ACC112 (cell line): ENCODE data around the gene ABHD14A.

Experiments used
- H2AFZ ChIP-seq: fragments of 200-600 bp; sonication (generic); one replicate; pipeline ENCODE4 v1.6.0; 2017; ENCODE audit warnings: antibody characterized with exemption, low read length; ENCODE audit not compliant: unreplicated experiment
- H3K27ac ChIP-seq: fragments of 200-600 bp; sonication (generic); 2 replicates; pipeline ENCODE4 v1.5.1; 2014; ENCODE audit warnings: low read depth, mild to moderate bottlenecking, antibody characterized with exemption, low read length, moderate library complexity
- H3K27me3 ChIP-seq: fragments of 200-600 bp; sonication (generic); 2 replicates; pipeline ENCODE4 v1.6.1; 2014; ENCODE audit warnings: mild to moderate bottlenecking, antibody characterized with exemption, low read length, moderate library complexity, mixed read lengths; ENCODE audit not compliant: insufficient read depth
- H3K36me3 ChIP-seq: fragments of 200-600 bp; sonication (generic); 2 replicates; pipeline ENCODE4 v1.6.1; 2016; ENCODE audit warnings: mild to moderate bottlenecking, antibody characterized with exemption, low read length, moderate library complexity, mixed read lengths; ENCODE audit not compliant: insufficient read depth
- H3K4me1 ChIP-seq: fragments of 200-600 bp; sonication (generic); one replicate; pipeline ENCODE4 v1.6.1; 2016; ENCODE audit warnings: low read length, mixed read lengths; ENCODE audit not compliant: insufficient read depth, unreplicated experiment, control insufficient read depth
- H3K4me3 ChIP-seq: fragments of 200-600 bp; sonication (generic); 2 replicates; pipeline ENCODE4 v1.5.1; 2014; ENCODE audit warnings: mild to moderate bottlenecking, low read depth, low read length
- H3K79me2 ChIP-seq: fragments of 200-600 bp; sonication (generic); one replicate; pipeline ENCODE4 v1.6.0; 2016; ENCODE audit warnings: low read length; ENCODE audit not compliant: control insufficient read depth, unreplicated experiment, insufficient read depth

The ABHD14A gene

DNA sequence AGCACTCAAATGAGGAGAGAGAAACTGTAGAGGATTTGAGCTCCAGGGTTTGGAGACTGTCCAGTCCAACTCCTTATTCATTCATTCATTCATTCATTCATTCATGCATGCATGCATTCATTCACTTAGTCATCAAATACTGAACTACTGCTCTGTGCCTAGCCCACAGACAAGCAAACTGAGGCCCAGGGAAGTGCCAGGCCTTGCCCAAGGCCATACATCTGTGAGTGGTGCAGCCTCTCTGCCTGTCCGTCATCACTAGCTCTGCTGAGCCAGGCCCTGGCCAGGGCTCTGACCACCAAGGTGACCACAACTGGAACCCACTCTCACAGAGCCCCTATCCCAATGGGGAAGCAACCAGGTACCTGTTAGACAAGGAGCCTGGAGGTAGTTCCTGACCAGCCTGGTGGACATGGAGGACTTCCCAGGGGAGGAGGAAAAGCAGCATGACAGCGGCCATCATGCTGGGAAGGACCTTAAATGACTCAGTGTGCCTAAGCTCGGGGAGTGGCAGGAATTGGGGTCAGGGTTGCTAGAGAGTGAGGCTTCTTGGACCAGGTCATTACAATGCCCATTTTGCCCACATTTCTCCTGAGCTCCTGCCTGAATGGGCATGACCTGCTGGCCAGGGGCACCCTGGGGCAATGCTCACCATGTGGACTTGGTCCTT is 48.4 kb downstream of the ABHD14A start:
- Histone ChIP-seq H2AFZ (no peak overlapping the region), H3K4me1 (peaks cover 26% of the 10 kb centered on the region), H3K27me3 (no peaks in the 10 kb centered on the region), H3K4me3 (no peak overlapping the region), H3K36me3 (no peaks in the 10 kb centered on the region), H3K79me2 (no peaks in the 10 kb centered on the region), H3K27ac (no peak overlapping the region)

DNA sequence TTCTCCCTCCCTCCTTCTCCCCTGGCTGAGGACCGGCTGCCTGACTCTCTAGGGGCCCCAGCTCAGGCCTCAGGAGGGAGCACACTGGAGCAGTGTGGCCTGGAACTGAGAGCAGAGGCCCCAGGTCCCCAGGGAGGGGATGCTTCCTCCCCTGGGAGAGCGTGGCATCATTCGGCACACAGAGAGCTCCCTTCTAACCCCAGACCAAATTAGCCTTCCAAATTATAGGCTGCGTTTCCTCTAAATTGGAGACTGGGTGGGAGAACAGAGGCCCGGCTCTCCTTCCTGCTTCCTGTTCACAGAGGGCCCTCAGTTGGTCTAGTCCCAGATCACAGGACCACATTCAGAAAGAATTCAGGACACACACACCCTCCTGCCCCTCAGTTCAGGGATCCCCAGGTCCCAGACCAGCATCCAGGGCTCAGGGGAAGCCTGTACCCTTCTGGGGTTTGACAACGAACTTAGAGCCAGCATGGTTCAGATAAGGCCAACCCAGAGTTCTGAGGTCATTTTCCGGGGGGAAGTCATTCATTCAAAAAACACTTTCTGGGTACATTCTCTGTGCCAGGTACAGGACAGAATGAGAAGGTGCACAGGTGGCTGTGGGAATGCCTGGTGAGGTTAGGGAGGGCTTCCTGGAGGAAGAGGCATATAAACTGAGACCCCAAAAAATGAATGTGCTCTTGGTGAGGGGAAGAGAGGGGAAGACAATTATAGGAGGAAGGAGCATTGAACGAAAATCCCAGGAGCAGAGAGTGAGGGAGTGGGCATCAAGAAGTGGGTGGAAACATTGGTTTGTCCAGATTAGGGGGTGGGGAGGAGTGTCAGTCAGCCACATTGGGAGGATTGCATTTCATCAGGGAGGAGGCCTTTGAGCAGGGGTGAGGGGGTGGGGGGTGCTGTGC is 49.2 kb downstream of the ABHD14A start:
- peaks cover 34% of the 10 kb centered on the region for H3K4me1 ChIP-seq
- no peak overlapping the region for H2AFZ ChIP-seq
- no peak overlapping the region for H3K27ac ChIP-seq

DNA sequence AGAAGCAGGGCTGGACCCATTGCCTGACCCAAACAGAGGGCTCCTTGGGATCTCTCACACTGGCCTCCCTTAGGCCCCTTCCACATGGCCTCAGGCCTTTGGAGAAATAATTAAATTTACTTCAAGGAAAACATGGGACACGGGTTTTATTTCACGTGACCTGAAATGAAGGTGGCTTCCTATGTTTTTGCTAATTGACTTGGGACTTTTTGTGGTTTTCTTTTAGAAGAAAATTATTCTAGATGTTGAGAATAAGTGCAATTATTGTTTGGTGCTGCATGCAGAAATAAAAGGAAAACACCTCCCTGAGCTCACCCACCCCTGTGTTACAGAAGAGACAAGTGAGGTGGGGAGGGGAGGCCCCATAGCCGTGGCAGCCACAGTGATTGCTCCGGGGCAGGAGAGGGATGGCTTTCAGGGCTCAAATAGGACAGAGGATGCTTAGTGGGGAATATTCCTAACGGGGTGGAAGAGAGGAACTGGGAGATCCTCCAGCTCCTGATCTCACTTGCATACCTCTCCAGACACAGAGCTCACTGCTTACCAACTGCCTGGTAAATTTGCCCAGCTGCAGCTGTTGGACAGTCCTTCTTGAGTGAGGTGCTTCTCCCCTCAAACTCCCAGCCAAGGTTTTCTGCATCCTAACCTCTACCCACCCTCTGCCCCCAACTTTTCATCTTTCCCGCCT is 50.0 kb downstream of the ABHD14A start:
- Histone ChIP-seq H3K27me3 (no peaks in the 10 kb centered on the region), H3K4me3 (no peak overlapping the region), H3K4me1 (peaks cover 34% of the 10 kb centered on the region), H3K27ac (no peak overlapping the region), H3K79me2 (no peaks in the 10 kb centered on the region), H3K36me3 (no peaks in the 10 kb centered on the region), H2AFZ (no peak overlapping the region)

More for the DNA sequence above, 49.2 kb downstream of the ABHD14A start:
- Histone ChIP-seq H3K27me3 (no peaks in the 10 kb centered on the region), H3K36me3 (no peaks in the 10 kb centered on the region), H3K4me3 (no peak overlapping the region), H3K79me2 (no peaks in the 10 kb centered on the region)

DNA sequence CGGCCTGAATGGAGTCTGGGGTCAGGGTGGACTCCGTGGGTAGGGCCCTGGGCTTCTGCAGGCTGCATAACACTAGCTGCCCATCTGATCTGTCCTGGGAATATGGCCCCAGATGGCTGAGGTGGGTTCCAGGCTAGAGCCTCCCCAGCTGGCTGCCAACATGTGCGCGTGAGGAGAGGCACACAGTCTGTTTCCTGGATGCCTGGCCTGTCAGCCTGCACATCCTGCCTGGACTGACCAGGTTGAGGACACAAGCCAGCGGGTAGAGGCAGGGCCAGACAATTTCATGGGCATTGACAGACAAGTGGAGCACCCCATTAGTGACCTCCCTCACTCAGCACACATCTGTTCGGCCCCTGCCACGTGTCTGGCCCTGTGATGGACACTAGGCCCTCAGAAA is 50.6 kb downstream of the ABHD14A start:
- Histone ChIP-seq H3K4me3 (no peak overlapping the region), H2AFZ (no peak overlapping the region)

DNA sequence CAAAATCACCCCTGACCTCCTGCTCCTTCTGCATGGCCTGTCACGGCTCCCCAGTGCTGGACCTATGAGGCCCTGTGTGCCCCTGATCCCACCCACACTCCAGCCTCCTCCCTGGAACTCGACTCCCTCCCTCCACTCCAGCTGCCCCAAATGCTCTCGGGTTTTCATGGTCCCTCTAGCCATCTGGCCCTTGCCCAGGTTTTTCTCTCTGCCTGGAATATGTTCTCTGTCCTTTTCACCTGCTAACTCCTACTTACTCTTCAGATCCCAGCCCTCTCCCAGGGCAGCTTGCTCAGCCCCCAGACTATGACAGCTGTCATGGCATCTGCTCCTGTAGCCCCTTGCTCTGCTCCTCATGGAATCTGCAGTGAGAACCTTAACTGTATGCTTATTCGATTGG is 51.2 kb downstream of the ABHD14A start:
- no peak overlapping the region for H2AFZ ChIP-seq
- peaks cover 34% of the 10 kb centered on the region for H3K4me1 ChIP-seq
- no peaks in the 10 kb centered on the region for H3K27me3 ChIP-seq
- no peaks in the 10 kb centered on the region for H3K36me3 ChIP-seq
- H3K4me3 ChIP-seq = no peak overlapping the region
- no peaks in the 10 kb centered on the region for H3K79me2 ChIP-seq
- no peak overlapping the region for H3K27ac ChIP-seq

More for the DNA sequence above, 50.6 kb downstream of the ABHD14A start:
- Histone ChIP-seq H3K36me3 (no peaks in the 10 kb centered on the region), H3K4me1 (peaks cover 34% of the 10 kb centered on the region), H3K27me3 (no peaks in the 10 kb centered on the region), H3K79me2 (no peaks in the 10 kb centered on the region), H3K27ac (no peak overlapping the region)

DNA sequence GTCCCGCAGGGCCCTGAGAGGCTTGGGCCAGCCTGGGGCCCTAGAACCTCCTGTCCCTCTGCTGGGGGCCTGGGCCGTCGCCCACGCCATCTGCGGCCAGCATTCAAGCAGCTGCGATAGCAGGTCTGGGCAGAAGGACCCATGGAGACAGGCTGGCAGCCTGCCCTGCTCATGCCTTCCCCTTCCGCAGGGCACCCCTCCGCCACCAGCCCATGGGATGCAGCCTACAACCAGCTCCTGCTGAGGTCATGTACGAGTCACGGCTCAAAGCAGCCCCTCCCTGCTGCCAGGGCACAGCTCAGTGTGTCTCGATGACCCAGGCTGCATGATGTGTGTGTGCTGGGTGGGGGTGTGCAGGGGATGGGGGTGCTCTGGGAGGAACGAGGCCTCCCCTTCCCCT is 53.7 kb downstream of the ABHD14A start:
- Histone ChIP-seq H3K4me3 (no peak overlapping the region), H2AFZ (no peak overlapping the region), H3K4me1 (peaks cover 14% of the 10 kb centered on the region)

DNA sequence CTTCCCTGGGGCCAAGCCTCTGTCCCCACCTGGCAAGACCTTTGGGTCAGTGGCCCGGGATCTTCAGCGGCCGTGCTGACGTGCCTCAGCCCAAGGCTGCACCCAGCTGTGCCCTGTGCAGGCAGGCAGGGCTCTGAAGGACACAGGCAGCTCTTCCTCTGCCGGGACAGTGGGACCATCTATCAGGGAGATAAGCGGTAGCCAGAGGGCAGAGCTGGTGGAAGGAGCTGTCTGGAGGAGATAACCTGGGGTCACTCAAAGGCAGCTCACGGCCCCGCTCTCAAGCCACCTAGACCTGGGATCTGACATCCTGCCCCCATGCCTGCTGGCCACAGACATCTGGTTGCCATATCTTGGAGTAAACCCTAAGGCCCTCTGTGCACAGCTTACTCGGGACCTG is 54.2 kb downstream of the ABHD14A start:
- peaks cover 9% of the 10 kb centered on the region for H3K4me1 ChIP-seq

More for the DNA sequence above, 53.7 kb downstream of the ABHD14A start:
- H3K27me3 ChIP-seq = no peaks in the 10 kb centered on the region
- H3K79me2 ChIP-seq = no peaks in the 10 kb centered on the region
- H3K27ac ChIP-seq = no peak overlapping the region
- H3K36me3 ChIP-seq = no peaks in the 10 kb centered on the region

DNA sequence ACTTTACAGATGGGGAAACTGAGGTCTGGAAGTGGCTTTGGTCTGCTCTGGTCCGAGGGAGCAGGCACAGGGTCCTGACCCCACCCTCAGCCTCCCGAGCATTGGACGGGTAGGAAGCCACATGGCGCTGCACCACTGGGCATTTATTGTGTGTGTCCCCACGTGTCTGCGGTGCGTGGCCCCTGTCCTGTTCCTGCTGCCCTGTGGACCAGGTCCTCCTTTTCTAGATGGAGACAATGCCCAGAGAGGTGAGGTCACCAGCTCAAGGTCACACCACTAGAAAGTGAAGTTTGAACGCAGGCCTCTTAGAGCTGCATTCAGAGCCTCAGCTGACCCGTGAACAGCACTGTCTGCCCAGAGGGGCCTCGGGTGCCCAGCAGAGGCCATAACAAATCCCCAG is 54.7 kb downstream of the ABHD14A start:
- no peak overlapping the region for H3K4me3 ChIP-seq
- no peaks in the 10 kb centered on the region for H3K36me3 ChIP-seq
- H3K27ac ChIP-seq = no peak overlapping the region
- no peak overlapping the region for H2AFZ ChIP-seq
- H3K4me1 ChIP-seq = peaks cover 9% of the 10 kb centered on the region
- H3K27me3 ChIP-seq = no peaks in the 10 kb centered on the region
- H3K79me2 ChIP-seq = no peaks in the 10 kb centered on the region

More for the DNA sequence above, 54.2 kb downstream of the ABHD14A start:
- Histone ChIP-seq H3K4me3 (no peak overlapping the region), H3K27me3 (no peaks in the 10 kb centered on the region), H3K79me2 (no peaks in the 10 kb centered on the region), H2AFZ (no peak overlapping the region), H3K27ac (no peak overlapping the region), H3K36me3 (no peaks in the 10 kb centered on the region)
